Measurements from ENCODE around the gene PRELID3B. TPM values are rescaled to one million over a fixed set of nuclear protein-coding genes. Genes with fewer than 3 reads are reported as not detected.
A peak's percentile ranks its signal among the peaks of the same experiment; 100 is the strongest.

Gene PRELID3B
- 28.7 and 75.7 TPM in 2 replicates for total RNA-seq (ENCODE audit: low replicate concordance)

DNA sequence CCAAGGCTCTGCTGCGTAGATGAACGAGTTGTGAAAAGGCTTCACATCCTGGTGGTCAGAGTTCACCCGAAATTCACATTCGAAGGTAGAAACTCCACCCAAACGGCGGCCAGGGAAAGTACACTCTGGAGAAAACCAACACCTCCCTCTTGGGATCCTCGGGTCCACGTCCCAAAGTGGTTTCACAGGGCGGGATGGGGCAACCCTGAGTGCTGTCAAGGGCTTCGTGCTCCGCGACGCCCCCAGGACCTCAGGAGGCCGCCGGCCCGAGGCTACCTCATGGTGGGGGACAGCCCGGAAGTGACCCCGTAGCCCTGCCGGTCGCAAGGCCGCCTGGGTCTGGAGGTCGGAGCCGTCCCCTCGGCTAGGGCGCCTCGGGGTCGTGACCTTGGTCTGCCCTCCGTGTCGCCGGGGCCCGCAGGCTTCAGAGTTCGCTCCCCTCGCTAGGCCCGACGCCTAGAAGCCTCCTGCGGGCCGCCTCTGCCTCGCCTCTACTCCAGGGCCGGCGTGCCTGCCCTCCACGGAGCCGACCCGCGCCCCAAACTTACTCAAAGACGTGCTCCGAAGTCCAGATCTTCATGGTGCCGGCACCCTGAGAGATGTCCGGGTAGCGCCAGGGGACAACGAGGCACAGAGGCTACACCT lies at the start of gene PRELID3B:
Gene PRELID3B (minus strand): TSS at position 636 of the 645 bp plus-strand sequence. CDS start 56 bp downstream, at position 580.
- DNase-seq (ENCODE audit: low read depth): peak; percentile 33
- H3K4me3 ChIP-seq (ENCODE audit: low read depth, low read length): peak within 1 kb of the TSS; percentile 84
- TF ChIP-seq, protein P1, sequence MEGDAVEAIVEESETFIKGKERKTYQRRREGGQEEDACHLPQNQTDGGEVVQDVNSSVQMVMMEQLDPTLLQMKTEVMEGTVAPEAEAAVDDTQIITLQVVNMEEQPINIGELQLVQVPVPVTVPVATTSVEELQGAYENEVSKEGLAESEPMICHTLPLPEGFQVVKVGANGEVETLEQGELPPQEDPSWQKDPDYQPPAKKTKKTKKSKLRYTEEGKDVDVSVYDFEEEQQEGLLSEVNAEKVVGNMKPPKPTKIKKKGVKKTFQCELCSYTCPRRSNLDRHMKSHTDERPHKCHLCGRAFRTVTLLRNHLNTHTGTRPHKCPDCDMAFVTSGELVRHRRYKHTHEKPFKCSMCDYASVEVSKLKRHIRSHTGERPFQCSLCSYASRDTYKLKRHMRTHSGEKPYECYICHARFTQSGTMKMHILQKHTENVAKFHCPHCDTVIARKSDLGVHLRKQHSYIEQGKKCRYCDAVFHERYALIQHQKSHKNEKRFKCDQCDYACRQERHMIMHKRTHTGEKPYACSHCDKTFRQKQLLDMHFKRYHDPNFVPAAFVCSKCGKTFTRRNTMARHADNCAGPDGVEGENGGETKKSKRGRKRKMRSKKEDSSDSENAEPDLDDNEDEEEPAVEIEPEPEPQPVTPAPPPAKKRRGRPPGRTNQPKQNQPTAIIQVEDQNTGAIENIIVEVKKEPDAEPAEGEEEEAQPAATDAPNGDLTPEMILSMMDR (IDR thresholded peaks at IDR 0.05; ENCODE audit: insufficient read depth, low read length): no peak

DNA sequence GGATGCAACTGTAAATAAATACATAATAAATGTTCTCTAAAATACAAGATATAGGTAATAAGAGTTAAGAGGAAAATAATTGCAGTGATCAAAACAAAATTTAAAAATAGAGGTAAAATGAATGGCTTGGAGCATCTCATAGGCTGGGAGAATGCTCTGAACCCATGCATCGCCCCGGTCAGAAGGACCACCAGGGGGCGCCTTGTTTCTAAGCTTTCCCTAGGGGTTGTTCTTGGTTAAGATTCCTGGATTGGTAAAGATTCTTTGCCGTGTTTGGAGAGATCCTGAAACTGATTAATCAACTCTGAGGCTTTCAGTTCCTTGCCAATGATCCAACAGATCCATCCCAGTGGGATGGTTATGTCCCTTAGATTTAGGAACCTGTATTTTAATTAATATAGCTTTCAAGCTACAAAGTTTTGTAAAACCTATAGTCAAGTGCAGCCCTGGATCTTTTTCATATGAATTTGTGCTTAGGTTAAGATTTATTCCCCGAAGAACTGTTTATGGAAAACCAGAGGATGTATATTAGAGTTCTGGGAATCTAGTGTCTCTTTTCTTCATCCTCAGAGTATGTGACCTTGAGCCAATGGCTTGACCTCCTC lies 45.3 kb upstream of the PRELID3B start:
- TF ChIP-seq, protein P1 (IDR thresholded peaks at IDR 0.05; ENCODE audit: insufficient read depth, low read length): peak; percentile 91
- peak; percentile 66 for DNase-seq (ENCODE audit: low read depth)
- H3K4me3 ChIP-seq (ENCODE audit: low read depth, low read length): no peak overlapping the region

DNA sequence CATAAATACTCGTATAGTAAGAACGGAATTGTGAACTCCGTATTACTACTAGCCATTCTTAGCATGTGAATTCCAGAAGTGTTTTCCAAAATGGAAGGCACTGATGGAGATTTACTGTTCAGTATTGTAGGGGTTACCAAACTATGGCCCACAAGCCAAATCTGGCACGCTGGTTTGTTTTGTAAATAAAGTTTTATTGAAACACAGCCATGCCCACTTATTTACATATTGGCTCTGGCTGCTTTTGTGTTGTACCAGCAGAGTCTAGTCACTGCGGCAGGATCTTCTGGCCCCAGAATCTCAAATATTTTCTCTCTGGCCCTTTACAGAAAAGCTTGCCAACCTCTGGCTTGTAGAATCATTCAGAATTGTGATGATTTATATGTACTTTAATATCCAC lies 44.3 kb upstream of the PRELID3B start:
- TF ChIP-seq, protein P1 (IDR thresholded peaks at IDR 0.05; ENCODE audit: insufficient read depth, low read length): no peak
- no peak overlapping the region for H3K4me3 ChIP-seq (ENCODE audit: low read depth, low read length)
- DNase-seq (ENCODE audit: low read depth): no peak

DNA sequence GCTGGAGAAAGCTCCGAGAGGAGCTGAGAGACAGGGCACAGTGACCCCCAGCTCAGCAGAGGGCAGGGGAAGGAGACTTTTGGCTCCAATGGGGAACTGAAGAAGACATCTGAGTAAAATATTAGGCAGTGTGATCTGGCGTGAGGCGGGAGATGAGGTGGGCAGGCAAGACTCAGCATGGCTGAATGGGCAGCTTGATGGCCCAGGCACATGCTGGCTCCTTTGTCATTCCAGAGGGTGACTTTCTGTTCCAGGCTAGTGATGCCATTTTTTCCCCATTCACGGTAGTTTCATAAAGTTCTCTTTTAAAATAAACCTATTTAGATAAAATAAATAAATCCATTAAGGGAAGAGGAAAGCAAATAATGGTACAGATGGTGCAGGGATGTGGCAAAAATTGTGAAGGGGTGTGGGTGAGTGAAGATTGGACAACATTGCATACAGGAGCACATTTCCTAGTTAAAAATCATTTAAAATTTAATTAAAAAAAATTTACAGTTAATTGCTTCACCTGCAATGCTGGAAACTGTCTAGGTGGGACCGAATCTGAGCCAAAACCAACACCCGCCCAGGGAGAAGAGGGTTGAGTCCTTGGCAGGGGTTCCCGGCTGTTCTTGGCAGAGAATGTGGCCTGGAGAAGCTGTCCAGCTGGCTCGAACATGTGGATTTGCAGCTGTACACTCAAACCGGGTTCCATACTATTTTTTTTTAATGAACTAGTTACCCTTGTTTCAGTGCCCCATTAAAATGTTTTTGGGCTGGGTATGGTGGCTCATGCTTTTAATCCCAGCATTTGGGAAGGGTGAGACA lies 41.7 kb upstream of the PRELID3B start:
- peak; percentile 6 for DNase-seq (ENCODE audit: low read depth)
- no peak overlapping the region for H3K4me3 ChIP-seq (ENCODE audit: low read depth, low read length)
- TF ChIP-seq, protein P1 (IDR thresholded peaks at IDR 0.05; ENCODE audit: insufficient read depth, low read length): no peak

DNA sequence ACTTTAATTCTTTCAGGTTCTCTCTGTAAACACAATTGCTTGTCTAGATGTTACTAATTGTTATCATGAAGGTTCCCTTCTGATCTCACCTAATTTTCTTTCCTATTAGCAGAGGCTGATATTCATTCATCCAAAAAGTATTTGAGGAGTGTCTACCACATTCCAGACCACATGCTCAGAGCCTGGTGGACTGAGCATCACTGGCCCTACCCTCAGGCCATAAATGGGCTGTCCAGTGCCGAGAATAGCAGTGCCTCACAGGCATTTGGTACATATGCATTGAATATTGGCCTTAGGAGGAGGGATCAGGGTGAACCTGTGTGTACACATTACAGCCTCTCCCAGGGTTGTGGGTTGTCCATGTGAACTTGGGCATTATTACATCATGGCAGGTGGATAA lies 40.4 kb upstream of the PRELID3B start:
- TF ChIP-seq, protein P1 (IDR thresholded peaks at IDR 0.05; ENCODE audit: insufficient read depth, low read length): no peak
- no peak overlapping the region for H3K4me3 ChIP-seq (ENCODE audit: low read depth, low read length)
- DNase-seq (ENCODE audit: low read depth): peak; percentile 28

DNA sequence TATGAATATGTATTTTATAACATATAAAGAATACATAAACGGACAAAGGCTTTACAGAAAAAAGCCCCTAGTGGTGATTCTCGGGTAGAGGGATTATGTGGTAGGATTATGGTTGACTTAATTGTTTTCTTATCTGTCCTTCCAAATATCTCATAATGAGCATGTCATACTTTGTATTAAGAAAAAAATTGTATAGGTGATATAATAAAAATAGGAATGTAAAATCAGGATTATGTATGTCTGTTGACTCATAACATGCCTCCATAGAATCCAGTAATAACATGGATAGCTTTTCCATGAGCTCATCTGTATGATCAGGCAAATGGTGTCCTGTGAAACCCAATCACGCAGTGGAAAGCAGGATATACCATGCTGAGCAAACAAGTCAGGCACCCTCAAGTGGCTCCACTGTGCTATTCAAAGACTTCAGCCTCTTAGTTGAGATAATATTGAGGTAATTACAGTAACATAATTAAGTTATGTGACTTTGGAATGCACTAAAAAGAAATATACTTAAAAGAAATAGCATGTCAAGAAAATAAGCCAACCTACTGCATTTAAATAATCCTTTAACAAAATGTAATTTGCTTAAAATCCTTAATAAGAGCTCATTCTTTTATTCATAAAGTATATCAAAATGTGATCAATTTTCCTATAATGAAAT lies 39.6 kb upstream of the PRELID3B start:
- H3K4me3 ChIP-seq (ENCODE audit: low read depth, low read length): no peak overlapping the region
- TF ChIP-seq, protein P1 (IDR thresholded peaks at IDR 0.05; ENCODE audit: insufficient read depth, low read length): peak; percentile 49
- peak; percentile 7 for DNase-seq (ENCODE audit: low read depth)

All from fibroblast of the aortic adventitia (primary cell).